ENCODE results near the gene ARHGEF40. TPM values are rescaled to one million over a fixed set of nuclear protein-coding genes. Genes with fewer than 3 reads are reported as not detected.

The ARHGEF40 gene
- total and polyA plus RNA-seq, 10 of the 15 experiments (the other 5 are each of a cell fraction or from before 2014, with no cell fraction given): 0.03 to 0.31 (median 0.08) TPM; not detected in 2

DNA sequence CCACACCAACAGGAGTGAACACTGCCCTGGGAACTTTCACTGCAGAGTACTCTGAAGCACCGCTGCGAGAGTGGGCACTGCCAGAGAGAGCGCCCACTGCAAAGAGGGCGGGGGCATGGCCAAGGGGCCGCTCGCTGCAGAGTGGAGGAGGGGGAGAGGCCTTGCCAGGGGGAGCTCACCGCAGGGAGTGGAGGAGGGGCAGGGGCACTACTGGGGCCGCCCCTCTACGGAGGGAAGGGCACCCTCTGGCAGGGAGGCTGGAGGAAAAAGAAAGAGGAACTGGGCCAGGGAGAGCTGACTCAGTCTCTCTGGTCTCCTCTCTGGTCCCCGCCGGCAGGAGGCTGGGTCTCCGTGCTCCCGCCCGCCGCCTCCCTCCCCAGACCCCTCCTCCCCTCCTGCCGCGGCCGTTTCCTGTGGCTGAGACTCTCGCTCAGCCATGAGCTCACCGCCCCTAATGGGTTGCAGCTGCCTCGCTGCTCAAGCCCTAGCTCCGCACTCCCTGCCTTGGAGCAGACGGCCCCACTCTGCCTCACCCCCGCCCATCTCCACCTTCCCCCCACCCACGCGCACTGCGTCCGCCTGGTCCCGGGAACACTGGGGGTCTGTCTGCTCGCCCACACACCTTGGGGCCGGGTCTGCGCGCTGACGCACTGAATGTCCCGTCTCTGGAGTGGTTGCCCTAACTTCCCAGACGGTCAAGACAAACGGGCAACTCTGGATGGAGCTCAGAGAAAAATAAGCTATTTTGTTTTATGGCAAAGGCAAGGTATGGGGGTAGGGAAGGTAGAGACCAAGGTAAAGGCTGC, 1.3 kb downstream of the ARHGEF40 start (continued):
- TF ChIP-seq, protein P1, sequence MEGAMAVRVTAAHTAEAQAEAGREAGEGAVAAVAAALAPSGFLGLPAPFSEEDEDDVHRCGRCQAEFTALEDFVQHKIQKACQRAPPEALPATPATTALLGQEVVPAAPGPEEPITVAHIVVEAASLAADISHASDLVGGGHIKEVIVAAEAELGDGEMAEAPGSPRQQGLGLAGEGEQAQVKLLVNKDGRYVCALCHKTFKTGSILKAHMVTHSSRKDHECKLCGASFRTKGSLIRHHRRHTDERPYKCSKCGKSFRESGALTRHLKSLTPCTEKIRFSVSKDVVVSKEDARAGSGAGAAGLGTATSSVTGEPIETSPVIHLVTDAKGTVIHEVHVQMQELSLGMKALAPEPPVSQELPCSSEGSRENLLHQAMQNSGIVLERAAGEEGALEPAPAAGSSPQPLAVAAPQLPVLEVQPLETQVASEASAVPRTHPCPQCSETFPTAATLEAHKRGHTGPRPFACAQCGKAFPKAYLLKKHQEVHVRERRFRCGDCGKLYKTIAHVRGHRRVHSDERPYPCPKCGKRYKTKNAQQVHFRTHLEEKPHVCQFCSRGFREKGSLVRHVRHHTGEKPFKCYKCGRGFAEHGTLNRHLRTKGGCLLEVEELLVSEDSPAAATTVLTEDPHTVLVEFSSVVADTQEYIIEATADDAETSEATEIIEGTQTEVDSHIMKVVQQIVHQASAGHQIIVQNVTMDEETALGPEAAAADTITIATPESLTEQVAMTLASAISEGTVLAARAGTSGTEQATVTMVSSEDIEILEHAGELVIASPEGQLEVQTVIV (IDR thresholded peaks at IDR 0.05; ENCODE audit: borderline replicate concordance, partially characterized antibody): no peak
- TF ChIP-seq HDAC2 (IDR thresholded peaks at IDR 0.05): no peak

DNA sequence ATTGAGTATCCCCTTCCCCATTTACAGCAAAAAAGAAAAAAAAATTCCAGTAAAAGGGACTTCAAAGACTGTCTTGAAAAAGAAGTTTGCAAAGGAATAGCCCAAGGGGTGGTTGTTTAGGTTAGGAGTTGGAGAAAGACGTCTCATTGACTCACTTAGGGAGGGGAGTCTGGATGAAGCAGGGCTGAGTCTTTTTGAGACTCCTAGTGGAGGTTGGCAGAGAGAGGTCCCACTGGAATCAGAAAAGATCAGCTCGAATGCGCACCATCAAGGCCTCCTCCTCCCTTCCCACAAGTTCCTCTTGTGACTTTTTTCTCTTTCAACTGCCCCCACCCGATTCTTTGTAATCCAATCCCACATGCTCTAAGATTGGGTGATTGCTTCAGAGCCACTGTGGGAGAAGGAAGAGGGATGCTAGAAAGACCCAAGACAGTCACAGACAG, 1.9 kb downstream of the ARHGEF40 start:
- Histone ChIP-seq H3K27ac (ENCODE audit: control insufficient read depth, insufficient read depth) (no peak overlapping the region), H3K9me3 (replicated peaks; ENCODE audit: control insufficient read depth, insufficient read depth, low read length) (no peaks in the 10 kb centered on the region), H2AFZ (ENCODE audit: control insufficient read depth, low read depth, low read length) (no peak overlapping the region), H3K4me3 (peak overlapping the region; percentile 67; the same call in 1 of the 2 replicates), H3K27me3 (replicated peaks in 1 of 2; ENCODE audit: control insufficient read depth in 2 of 2, insufficient read depth in 2 of 2, low read length in 1 of 2) (peaks cover 9 to 20% of the 10 kb centered on the region in 2 experiments), H3K9ac (ENCODE audit: control insufficient read depth, insufficient read depth, low read length) (no peak overlapping the region), H4K20me1 (ENCODE audit: control insufficient read depth, insufficient read depth) (no peaks in the 10 kb centered on the region), H3K36me3 (ENCODE audit: control insufficient read depth in 2 of 2, insufficient read depth in 2 of 2, low read length in 1 of 2) (no peaks in the 10 kb centered on the region), H3K4me1 (ENCODE audit: control insufficient read depth, insufficient read depth, low read length) (peaks cover 29% of the 10 kb centered on the region), H3K4me2 (ENCODE audit: control insufficient read depth, insufficient read depth) (peak overlapping the region; percentile 67), H3K79me2 (ENCODE audit: control insufficient read depth, insufficient read depth, low read length) (no peaks in the 10 kb centered on the region)
- SMC1A ChIA-PET (ENCODE audit: uncharacterized antibody, unreplicated experiment): interaction anchor here (1.0 to 3.1 kb wide), 6 partner anchors 20 to 57 kb away, joined by 3 to 30 read pairs (median 8); no protein-coding TSS in a partner anchor
- 0% methylated on average over 4 of the region's 4 CpGs for WGBS (ENCODE audit: insufficient coverage, insufficient replicate concordance, low lambda C conversion rate, missing lambda C conversion rate)
- CTCF ChIA-PET: interaction anchor here (1.0 to 5.6 kb wide), 9 partner anchors 8 to 101 kb away, joined by 3 to 100 read pairs (median 16); partner anchors contain the start of gene TMEM253
- in situ Hi-C loops (cut with MboI): no loop called here
- ATAC-seq: no peak
- no TSS peak for BruUV-seq (replicated peaks)
- no peak for DNase-seq (ENCODE audit: low read depth, low spot score)
- FAIRE-seq: peak; percentile 61
- POLR2A ChIA-PET: interaction anchor here (0.6 to 2.6 kb wide), 3 partner anchors 33 to 1720 kb away, joined by 4 to 21 read pairs (median 6); no protein-coding TSS in a partner anchor
- RAD21 ChIA-PET (ENCODE audit: unreplicated experiment): interaction anchor here (0.6 to 3.0 kb wide), 12 partner anchors 17 to 1203 kb away, joined by 3 to 42 read pairs (median 7); no protein-coding TSS in a partner anchor
- intact Hi-C loops (cut with micrococcal nuclease; ENCODE audit: unreplicated experiment): no loop called here
- TF ChIP-seq, protein P2, sequence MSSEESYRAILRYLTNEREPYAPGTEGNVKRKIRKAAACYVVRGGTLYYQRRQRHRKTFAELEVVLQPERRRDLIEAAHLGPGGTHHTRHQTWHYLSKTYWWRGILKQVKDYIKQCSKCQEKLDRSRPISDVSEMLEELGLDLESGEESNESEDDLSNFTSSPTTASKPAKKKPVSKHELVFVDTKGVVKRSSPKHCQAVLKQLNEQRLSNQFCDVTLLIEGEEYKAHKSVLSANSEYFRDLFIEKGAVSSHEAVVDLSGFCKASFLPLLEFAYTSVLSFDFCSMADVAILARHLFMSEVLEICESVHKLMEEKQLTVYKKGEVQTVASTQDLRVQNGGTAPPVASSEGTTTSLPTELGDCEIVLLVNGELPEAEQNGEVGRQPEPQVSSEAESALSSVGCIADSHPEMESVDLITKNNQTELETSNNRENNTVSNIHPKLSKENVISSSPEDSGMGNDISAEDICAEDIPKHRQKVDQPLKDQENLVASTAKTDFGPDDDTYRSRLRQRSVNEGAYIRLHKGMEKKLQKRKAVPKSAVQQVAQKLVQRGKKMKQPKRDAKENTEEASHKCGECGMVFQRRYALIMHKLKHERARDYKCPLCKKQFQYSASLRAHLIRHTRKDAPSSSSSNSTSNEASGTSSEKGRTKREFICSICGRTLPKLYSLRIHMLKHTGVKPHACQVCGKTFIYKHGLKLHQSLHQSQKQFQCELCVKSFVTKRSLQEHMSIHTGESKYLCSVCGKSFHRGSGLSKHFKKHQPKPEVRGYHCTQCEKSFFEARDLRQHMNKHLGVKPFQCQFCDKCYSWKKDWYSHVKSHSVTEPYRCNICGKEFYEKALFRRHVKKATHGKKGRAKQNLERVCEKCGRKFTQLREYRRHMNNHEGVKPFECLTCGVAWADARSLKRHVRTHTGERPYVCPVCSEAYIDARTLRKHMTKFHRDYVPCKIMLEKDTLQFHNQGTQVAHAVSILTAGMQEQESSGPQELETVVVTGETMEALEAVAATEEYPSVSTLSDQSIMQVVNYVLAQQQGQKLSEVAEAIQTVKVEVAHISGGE (CRISPR knock-in tag; IDR thresholded peaks at IDR 0.05): no peak
- no peak for TF ChIP-seq NR2C2 (IDR thresholded peaks at IDR 0.05; ENCODE audit: borderline replicate concordance, control insufficient read depth, insufficient read length, low read depth)
- TF ChIP-seq, protein P3, sequence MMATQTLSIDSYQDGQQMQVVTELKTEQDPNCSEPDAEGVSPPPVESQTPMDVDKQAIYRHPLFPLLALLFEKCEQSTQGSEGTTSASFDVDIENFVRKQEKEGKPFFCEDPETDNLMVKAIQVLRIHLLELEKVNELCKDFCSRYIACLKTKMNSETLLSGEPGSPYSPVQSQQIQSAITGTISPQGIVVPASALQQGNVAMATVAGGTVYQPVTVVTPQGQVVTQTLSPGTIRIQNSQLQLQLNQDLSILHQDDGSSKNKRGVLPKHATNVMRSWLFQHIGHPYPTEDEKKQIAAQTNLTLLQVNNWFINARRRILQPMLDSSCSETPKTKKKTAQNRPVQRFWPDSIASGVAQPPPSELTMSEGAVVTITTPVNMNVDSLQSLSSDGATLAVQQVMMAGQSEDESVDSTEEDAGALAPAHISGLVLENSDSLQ (IDR thresholded peaks at IDR 0.05): no peak
- TF ChIP-seq SIX5 (IDR thresholded peaks at IDR 0.05; ENCODE audit: low read depth, low read length, severe bottlenecking): no peak
- no peak for TF ChIP-seq RB1 (IDR thresholded peaks at IDR 0.05; ENCODE audit: borderline replicate concordance)
- TF ChIP-seq EP300 (IDR thresholded peaks at IDR 0.05; ENCODE audit: borderline replicate concordance in 1 of 2, control insufficient read depth in 1 of 2, low read depth in 2 of 2, low read length in 2 of 2): no peak
- TF ChIP-seq CREB1 (IDR thresholded peaks at IDR 0.05; ENCODE audit: low read depth): no peak
- no peak for TF ChIP-seq TBL1XR1 (IDR thresholded peaks at IDR 0.05; ENCODE audit: low read depth, low read length)
- TF ChIP-seq, protein P4, sequence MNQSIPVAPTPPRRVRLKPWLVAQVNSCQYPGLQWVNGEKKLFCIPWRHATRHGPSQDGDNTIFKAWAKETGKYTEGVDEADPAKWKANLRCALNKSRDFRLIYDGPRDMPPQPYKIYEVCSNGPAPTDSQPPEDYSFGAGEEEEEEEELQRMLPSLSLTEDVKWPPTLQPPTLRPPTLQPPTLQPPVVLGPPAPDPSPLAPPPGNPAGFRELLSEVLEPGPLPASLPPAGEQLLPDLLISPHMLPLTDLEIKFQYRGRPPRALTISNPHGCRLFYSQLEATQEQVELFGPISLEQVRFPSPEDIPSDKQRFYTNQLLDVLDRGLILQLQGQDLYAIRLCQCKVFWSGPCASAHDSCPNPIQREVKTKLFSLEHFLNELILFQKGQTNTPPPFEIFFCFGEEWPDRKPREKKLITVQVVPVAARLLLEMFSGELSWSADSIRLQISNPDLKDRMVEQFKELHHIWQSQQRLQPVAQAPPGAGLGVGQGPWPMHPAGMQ (IDR thresholded peaks at IDR 0.05; ENCODE audit: borderline replicate concordance): no peak

All from GM12878 (cell line).